Esophagus muscularis mucosa (tissue), 3 donors: Measurements from ENCODE around the gene TBC1D10B.

Experiments used
- CTCF ChIP-seq, 3 experiments: fragments of 200-600 bp in 2 of 3; fragments of 450-650 bp in 1 of 3; sonication (generic) in 2 of 3; IDR thresholded peaks; one replicate each; pipeline ENCODE4 v1.5.1; 2017 to 2019; ENCODE audit warnings: antibody characterized with exemption in 3 of 3, mild to moderate bottlenecking in 2 of 3, moderate library complexity in 1 of 3
- POLR2A ChIP-seq: fragments of 450-650 bp; IDR thresholded peaks from one replicate; pipeline ENCODE4 v1.6.1; 2017; ENCODE audit warnings: antibody characterized with exemption, moderate library complexity, mild to moderate bottlenecking, low read depth

- peak; percentile 91 to 96 (median 95) for TF ChIP-seq CTCF (IDR thresholded peaks at IDR 0.05)
- no peak for TF ChIP-seq POLR2A
These were observed 39.1 kb upstream of the TBC1D10B start for GRCh38 chr16:30409125-30410060.
